Right cardiac atrium (tissue), 5 donors: ENCODE results near the gene MYCBPAP. TPM values are rescaled to one million over a fixed set of nuclear protein-coding genes. Genes with fewer than 3 reads are reported as not detected.

ENCODE experiments used
- ATAC-seq, 2 donors: fragments of 200-7000 bp; cut with Tn5 transposase; one replicate each; pipeline versions ENCODE4 v1.8.0 to v1.9.1; 2020; ENCODE audit warnings: moderate library complexity in 2 of 2, mild to moderate bottlenecking in 1 of 2
- DNase-seq, 3 donors: peaks; one replicate each; pipeline ENCODE4 v3.0.0-alpha.2; 2020
- H3K27ac ChIP-seq: one replicate; pipeline ENCODE4 v1.5.1; 2013; ENCODE audit warnings: mild to moderate bottlenecking, low read length, control low read depth, moderate library complexity
- H3K27me3 ChIP-seq: one replicate; pipeline ENCODE4 v1.6.1; 2013; ENCODE audit not compliant: control insufficient read depth, insufficient read depth
- H3K4me1 ChIP-seq: one replicate; pipeline ENCODE4 v1.6.1; 2013; ENCODE audit warnings: low read length; ENCODE audit not compliant: control insufficient read depth, insufficient read depth
- H3K4me3 ChIP-seq: one replicate; pipeline ENCODE4 v1.5.1; 2013; ENCODE audit warnings: low read length, control low read depth
- H3K9me3 ChIP-seq: one replicate; pipeline ENCODE4 v1.6.1; 2013; ENCODE audit warnings: low read length; ENCODE audit not compliant: control insufficient read depth
- WGBS: extraction: QIAGEN DNeasy Blood & Tissue Kit; methylation state at CpG from one replicate; pipeline ENCODE4 v1.1.7; 2013; 5-methylcytosine and 5-hydroxymethylcytosine counted together
- intact Hi-C, 4 donors: fragments of 100-400 bp; cut with DNase I; formaldehyde crosslinking; loops; one replicate each; pipeline versions ENCODE4 v1.11.0 to v1.14.0; 2022 to 2023
- polyA plus RNA-seq: library from polyadenylated mRNA; stranded (reverse); fragments of 200-250 nt; gene quantifications from one replicate; pipeline ENCODE4 v1.2.3, GENCODE V29; 2013
- total RNA-seq, 4 donors: library from RNA; stranded (reverse); fragmentation: NEBNext Ultra II Directional; extraction: Animal tissue kit (Norgen Biotek cat#: 25700); gene quantifications; one replicate each; pipeline ENCODE4 v1.2.1, GENCODE V29; 2021
- donor health status: healthy with polysubstance abuse.
- donor health status: DM: no; HTN: yes; CAD: no.
- donor health status: DM: no; HTN: no; CAD: no.
- donor health status: DM: no; HTN: yes; CAD: no; lungs with severe emphysema.
- donor health status: DM: yes; HTN: yes; CAD: no.

Gene MYCBPAP
- total and polyA plus RNA-seq, 5 donors = 0.57 to 1.9 (median 0.88) TPM

DNA sequence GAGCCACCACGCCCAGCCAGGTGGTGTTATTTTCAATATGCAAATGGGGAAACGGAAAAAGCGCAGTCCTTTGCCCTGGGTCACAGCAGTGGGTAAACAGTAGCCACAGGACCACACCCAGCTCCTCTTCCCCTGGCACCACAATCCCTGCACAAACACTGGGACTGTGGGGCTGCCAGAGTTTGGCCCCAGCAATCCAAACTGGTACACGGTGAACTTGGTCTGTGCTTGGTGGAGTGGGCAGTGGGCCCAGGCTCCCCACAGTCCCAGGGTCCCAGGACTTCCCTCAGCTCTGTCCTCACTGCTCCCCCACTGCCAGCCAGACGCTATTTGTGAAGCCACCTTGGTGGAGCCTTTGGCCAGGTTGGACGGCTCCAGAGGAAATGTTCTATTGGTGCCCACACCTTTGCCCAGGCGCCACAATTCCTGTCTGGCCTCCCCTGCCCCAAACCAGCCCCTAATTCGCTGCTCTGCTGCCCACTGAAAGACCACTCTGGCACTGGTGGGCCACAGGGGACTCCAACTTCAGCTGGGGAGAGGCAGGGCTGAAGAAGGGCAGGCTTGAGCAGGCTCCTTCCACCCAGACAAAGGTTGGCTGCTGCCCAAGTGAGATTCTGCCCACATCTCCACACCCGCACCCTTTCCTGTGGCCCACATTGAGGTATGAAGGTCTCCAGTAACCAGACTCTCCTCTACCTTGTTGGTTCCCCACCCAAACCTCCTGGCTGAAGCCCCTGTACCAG lies 41.7 kb upstream of the MYCBPAP start:
- intact Hi-C loops = no loop called here

DNA sequence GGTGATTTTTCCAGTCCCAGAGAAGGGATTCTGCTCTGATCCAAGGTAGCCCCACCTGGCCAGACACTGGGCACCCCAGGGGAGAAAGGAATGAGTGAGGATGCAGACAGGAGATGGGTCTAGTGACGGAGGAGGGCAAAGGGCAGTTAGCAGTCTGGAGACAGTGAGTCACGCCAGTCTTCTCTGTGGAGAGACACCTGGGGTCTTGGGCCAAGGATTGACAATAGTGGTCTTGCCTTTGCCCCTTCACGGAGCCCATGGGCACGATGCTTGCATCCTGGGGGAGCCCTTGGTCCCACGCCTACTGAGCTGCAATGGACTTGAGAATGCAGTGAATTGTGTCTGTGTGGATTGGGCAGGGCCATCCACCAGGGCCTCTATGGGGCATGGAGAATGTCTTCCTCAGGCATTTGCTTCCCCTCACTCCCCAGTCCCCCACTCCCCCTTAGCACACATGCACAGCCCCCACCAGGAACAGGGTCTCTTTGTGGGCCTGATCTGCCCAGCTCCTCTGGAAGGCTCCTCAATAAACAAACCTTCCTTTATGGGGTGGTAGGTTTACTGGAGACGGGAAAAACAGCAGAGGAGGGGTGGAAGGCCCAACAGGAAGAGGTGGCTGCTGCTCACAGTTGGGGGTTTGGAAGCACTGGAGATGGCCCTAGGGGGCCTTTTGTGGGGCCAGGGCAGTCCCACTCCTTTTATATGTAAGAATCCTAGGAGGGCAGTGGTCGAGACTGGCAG lies 41.0 kb upstream of the MYCBPAP start:
- Histone ChIP-seq H3K9me3 (no peaks in the 10 kb centered on the region), H3K27ac (no peak overlapping the region), H3K4me3 (no peak overlapping the region), H3K27me3 (no peaks in the 10 kb centered on the region), H3K4me1 (peaks cover 5% of the 10 kb centered on the region)
- DNase-seq (peak in 1 of 3 donors; percentile 31), ATAC-seq (no peak)
- 87% methylated on average over 7 of the region's 7 CpGs for WGBS
- intact Hi-C loops = no loop called here

More for the DNA sequence above, 41.7 kb upstream of the MYCBPAP start:
- ATAC-seq (no peak), DNase-seq (peak in 1 of 3 donors; percentile 27)
- H3K4me3 ChIP-seq = no peak overlapping the region
- H3K27ac ChIP-seq = no peak overlapping the region
- peaks cover 5% of the 10 kb centered on the region for H3K4me1 ChIP-seq
- no peaks in the 10 kb centered on the region for H3K27me3 ChIP-seq
- WGBS = 89% methylated on average over 9 of the region's 9 CpGs
- no peaks in the 10 kb centered on the region for H3K9me3 ChIP-seq

DNA sequence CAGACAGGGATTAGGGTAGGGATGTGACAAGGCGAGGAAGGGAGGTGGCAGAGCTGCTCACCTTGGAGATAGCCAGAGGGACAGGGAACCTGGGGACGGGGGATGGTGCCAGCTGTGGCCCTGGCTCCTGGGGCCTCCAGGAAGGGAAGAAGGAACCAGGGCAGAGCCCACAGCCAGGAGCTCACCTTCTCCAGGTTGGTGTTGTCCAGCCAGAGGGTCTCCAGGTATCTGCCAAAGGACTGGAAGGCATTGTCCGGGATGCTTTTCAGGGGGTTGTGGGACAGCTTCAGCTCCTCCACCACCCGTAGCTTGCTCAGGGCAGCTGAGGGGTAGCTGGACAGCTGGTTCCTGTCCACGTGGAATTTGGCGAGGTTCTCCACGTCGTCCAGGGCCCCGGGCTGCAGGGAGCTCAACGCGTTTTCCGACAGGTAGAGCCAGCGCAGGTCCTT lies 40.4 kb upstream of the MYCBPAP start:
- Histone ChIP-seq H3K27me3 (no peaks in the 10 kb centered on the region), H3K4me3 (no peak overlapping the region), H3K4me1 (peaks cover 5% of the 10 kb centered on the region), H3K9me3 (no peaks in the 10 kb centered on the region), H3K27ac (no peak overlapping the region)
- peak in 1 of 3 donors; percentile 29 for DNase-seq
- 64% methylated on average over 13 of the region's 13 CpGs for WGBS
- ATAC-seq = no peak
- intact Hi-C loops = no loop called here

DNA sequence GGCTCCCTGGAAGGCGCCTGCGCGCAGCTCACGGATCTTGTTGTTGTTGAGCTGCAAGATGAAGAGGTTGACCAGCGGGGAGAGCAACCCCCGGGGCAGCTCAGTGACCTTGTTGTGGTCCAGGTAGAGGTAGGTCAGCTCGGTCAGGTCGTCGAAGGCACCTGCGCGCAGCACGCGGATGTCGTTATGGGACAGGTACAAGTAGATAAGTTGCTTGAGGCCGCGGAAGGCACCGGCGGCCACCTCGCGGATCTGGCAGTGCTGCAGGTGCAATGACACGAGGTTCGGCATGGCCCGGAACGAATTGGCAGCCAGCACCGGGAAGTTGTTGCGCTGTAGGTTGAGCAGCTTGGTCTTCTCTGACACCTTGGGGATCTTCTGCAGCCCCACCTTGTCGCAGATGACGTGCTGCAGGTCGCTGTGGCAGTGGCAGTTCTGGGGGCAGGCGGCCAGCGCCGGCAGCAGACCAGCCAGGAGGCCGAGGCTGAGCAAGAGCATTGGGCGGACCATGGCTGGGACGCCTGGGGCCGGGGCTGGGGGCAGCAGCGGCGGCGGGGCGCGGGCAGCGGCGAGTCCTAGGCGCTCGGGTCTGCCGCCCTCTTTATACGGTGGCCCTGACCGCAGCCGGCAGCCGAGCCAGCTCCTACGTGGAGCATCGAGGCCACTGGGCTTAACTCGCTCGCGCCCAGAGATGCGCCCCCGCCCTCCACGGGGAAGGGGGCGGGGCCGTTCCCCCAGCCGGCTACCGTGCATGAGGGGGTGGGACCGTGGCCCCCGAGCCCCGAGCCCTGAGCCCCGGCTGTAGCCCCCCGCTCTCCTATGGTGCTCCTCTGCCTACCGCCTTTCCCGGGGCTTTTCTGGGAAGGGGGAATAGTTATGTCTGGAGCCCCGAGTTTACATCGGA lies 39.7 kb upstream of the MYCBPAP start, which contains the start of gene CHAD:
CHAD (minus strand) TSS at position 577 of the 904 bp plus-strand sequence; CDS start at position 510, 67 bp downstream.
- intact Hi-C loops = no loop called here
- ATAC-seq = peak; percentile 30 to 34
- Histone ChIP-seq H3K9me3 (no peaks in the 10 kb centered on the region), H3K4me1 (peaks cover 5% of the 10 kb centered on the region), H3K27me3 (no peaks in the 10 kb centered on the region), H3K27ac (no peak within 1 kb of the TSS), H3K4me3 (peak within 1 kb of the TSS; percentile 24)
- DNase-seq = peak in 2 of 3 donors; percentile 73 to 77
- 23% methylated on average over 71 of the region's 71 CpGs for WGBS

DNA sequence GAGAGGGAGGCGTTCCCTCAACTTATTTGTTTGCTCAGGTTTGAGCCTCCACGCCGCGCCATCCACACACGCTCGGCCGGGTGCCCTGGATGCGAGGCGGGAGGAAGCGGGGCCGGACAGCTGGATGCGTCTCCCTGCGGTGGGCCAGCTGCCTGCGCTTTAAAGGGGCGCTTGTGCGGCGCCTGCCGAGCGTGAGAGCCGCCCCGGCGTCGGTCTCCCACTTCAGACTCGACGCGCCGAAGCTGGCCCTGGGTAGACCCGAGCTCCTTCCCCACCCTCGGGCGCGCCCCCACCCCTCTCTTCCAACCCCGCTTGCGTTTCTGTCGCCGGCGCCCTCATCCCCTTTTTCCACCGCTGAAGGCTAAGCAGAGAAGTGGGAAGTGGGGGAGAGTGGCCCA lies 39.0 kb upstream of the MYCBPAP start:
- DNase-seq (peak in 1 of 3 donors; percentile 65), ATAC-seq (peak; percentile 4 to 7)
- no peak overlapping the region for H3K27ac ChIP-seq
- peaks cover 5% of the 10 kb centered on the region for H3K4me1 ChIP-seq
- 7% methylated on average over 37 of the region's 37 CpGs for WGBS
- H3K9me3 ChIP-seq = no peaks in the 10 kb centered on the region
- H3K27me3 ChIP-seq = no peaks in the 10 kb centered on the region
- no peak overlapping the region for H3K4me3 ChIP-seq
- intact Hi-C loops = no loop called here

DNA sequence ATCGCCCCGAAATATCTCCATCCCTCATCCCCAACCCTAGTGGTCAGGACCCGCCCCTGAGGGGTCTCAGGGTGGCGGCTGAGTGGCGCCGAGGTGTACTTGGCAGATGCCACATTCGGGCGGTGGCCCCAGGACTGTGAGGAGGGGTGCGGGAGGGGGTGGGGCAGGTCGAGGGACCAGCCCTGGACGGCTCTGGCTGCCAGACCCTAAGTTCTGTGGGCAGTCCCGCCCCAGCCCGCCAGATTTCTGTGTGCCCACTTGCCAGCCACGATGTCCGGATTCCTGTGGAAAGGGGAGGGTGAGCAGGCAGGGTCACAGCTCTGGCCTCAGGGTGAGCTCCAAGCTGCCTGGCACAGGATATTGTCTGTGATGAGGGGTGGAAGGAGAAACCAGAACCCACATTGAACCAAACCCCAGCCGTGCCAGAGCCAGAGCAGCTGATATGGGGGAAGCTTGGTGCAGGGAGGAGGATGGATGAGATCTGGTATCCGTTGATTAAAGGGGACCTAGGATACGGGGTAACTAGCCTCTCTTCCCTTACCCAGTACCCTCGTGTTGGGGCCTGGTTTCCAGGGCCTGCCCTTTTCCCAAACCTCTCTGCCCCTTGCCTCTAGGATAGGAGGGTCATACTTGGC lies 38.5 kb upstream of the MYCBPAP start:
- no peaks in the 10 kb centered on the region for H3K27me3 ChIP-seq
- WGBS = 68% methylated on average over 19 of the region's 19 CpGs
- peaks cover 5% of the 10 kb centered on the region for H3K4me1 ChIP-seq
- DNase-seq (peak in 1 of 3 donors; percentile 67), ATAC-seq (peak in 1 of 2 donors; percentile 10)
- H3K27ac ChIP-seq = no peak overlapping the region
- H3K9me3 ChIP-seq = no peaks in the 10 kb centered on the region
- no peak overlapping the region for H3K4me3 ChIP-seq
- intact Hi-C loops = loop anchor here in 2 of 4 donors (10.0 kb wide), 1 partner anchor 105 kb away; no protein-coding TSS in a partner anchor

DNA sequence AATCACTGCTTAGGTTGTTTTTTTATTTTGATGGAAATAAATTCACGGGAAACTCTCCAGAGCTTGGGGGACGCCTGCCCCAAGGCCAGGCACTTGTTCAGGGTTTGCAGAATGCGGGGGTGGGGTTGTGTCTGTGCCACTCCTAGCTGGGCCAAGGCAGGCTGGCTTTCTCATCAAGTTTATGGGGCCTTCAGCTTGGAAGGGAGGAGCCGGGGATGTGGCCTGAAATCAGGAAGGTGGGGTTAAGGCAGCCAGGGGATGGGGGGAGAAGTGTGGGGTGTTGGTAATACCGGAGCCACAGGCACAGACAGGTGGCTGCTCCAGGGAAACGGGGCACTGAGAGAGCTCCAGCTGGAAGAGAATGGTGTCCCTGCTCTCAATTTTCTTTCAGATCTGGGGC lies 37.8 kb upstream of the MYCBPAP start:
- no peaks in the 10 kb centered on the region for H3K9me3 ChIP-seq
- H3K4me1 ChIP-seq = peaks cover 5% of the 10 kb centered on the region
- H3K4me3 ChIP-seq = no peak overlapping the region
- intact Hi-C loops = loop anchor here in 2 of 4 donors (10.0 kb wide), 1 partner anchor 106 kb away; no protein-coding TSS in a partner anchor
- DNase-seq (peak in 1 of 3 donors; percentile 21), ATAC-seq (no peak)
- H3K27ac ChIP-seq = no peak overlapping the region
- no peaks in the 10 kb centered on the region for H3K27me3 ChIP-seq
- 87% methylated on average over 6 of the region's 6 CpGs for WGBS

DNA sequence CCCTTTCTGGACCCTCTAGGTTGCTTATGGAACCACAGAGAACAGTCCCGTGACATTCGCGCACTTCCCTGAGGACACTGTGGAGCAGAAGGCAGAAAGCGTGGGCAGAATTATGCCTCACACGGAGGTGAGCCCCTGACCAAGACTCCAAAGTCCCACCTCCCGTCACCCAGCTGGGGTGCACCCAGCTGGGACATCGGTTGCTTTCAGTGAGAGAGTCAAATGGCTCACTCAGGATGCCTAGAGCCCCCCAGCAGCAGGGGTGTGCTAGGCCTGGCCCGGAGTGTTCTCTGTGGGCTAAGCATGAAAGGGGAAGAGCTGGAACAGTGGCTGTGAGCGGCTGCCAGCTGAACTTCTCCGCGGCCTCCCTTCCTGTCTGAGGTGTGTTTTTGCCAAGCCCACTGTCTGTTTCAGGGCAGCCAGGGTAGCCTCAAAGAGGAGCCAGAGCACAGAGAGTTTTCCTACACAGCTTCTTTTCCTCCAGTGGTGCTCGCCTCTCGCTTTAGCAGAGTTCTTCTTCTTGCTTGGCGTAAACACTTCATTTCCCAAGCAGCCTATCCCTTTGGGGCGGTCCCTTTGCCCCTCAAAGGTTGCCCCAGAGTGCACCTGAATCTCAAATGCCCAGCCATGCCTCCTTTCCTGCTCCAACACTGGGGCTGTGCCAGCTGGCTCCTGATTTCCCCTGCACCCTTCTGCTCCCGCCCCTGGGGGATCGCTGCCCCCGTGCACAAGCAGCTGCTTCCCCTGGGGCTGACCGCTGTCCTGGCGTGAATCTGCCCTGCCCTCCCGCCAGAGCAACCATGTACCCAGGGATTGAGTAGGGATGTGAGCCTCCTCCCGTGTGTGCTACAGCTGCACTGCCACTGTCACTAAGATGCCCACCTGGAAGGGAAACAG lies 37.0 kb upstream of the MYCBPAP start:
- Histone ChIP-seq H3K27me3 (no peaks in the 10 kb centered on the region), H3K9me3 (no peaks in the 10 kb centered on the region), H3K4me1 (peaks cover 5% of the 10 kb centered on the region), H3K4me3 (no peak overlapping the region), H3K27ac (no peak overlapping the region)
- 76% methylated on average over 22 of the region's 22 CpGs for WGBS
- intact Hi-C loops = loop anchor here in 2 of 4 donors (10.0 kb wide), 1 partner anchor 106 kb away; no protein-coding TSS in a partner anchor
- ATAC-seq (no peak), DNase-seq (peak in 1 of 3 donors; percentile 41)

DNA sequence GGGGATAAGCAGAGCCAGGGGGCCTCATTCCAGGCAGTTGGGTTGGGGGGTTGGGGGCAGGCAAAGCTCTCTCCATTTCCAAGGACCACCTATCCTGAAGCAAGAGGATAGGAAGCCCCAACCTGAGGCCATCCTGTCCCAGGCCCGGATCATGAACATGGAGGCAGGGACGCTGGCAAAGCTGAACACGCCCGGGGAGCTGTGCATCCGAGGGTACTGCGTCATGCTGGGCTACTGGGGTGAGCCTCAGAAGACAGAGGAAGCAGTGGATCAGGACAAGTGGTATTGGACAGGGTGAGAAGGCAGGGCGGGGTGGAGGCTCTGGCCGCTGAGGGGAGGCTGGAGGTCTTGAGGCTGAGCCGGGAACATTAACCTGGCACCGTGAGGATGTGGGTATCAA lies 36.0 kb upstream of the MYCBPAP start:
- Histone ChIP-seq H3K9me3 (no peaks in the 10 kb centered on the region), H3K4me1 (peaks cover 5% of the 10 kb centered on the region), H3K27me3 (no peaks in the 10 kb centered on the region), H3K4me3 (no peak overlapping the region), H3K27ac (no peak overlapping the region)
- 96% methylated on average over 10 of the region's 10 CpGs for WGBS
- ATAC-seq (no peak), DNase-seq (peak in 1 of 3 donors; percentile 42)
- intact Hi-C loops = loop anchor here in 2 of 4 donors (10.0 kb wide), 1 partner anchor 107 kb away; no protein-coding TSS in a partner anchor
